ENCODE measurements around the gene DCLK1. TPM values are rescaled to one million over a fixed set of nuclear protein-coding genes. Genes with fewer than 3 reads are reported as not detected.

The DCLK1 gene
- total and polyA plus RNA-seq, 2 experiments from 2014 or later: 0.48 to 0.65 TPM

DNA sequence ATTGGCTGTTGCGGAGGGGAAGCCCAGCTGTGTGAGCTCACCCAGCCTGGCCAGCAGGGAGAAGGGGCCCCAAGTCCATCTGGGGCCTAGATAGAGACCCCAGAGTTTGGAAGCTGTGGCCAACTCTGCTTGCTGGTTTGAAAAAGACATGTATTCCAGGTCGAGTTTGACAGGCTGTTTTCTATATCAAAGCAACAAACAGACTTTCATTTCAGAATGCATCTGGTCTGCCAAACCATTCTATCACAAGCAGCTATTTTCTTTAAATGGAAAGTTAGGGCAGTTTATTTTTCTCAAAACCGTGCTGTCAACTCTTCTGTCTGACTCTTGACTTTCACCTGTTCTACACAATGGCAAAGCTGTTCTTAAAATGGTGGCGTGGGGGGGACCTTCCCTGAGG lies 185.8 kb downstream of the DCLK1 start:
- TF ChIP-seq EZH2 (IDR thresholded peaks at IDR 0.05; ENCODE audit: insufficient read depth, poor library complexity, severe bottlenecking): no peak
- TF ChIP-seq EZH2phosphoT487 (IDR thresholded peaks at IDR 0.05; ENCODE audit: insufficient read depth, low read depth): no peak
- no peak overlapping the region for H3K27ac ChIP-seq
- no peaks in the 10 kb centered on the region for H3K4me1 ChIP-seq (ENCODE audit: insufficient read depth)
- H3K9ac ChIP-seq: no peak overlapping the region
- H3K79me2 ChIP-seq (ENCODE audit: insufficient read depth): no peaks in the 10 kb centered on the region
- 82 to 87% methylated on average over 4 of the region's 4 CpGs for WGBS, 2 experiments (ENCODE audit: low coverage in 1 of 2, low lambda C conversion rate in 2 of 2, missing lambda C conversion rate in 2 of 2)
- no peak overlapping the region for H3K4me3 ChIP-seq
- DNase-seq: no peak
- no peaks in the 10 kb centered on the region for H3F3A ChIP-seq (ENCODE audit: insufficient read depth)
- H2AFZ ChIP-seq: no peak overlapping the region
- H3K9me3 ChIP-seq (ENCODE audit: low read depth): no peaks in the 10 kb centered on the region
- H3K4me2 ChIP-seq (ENCODE audit: unreplicated experiment): no peak overlapping the region
- H3K9me2 ChIP-seq (ENCODE audit: insufficient read depth): no peaks in the 10 kb centered on the region
- in situ Hi-C loops (cut with MboI): no loop called here
- no peaks in the 10 kb centered on the region for H3K36me3 ChIP-seq (ENCODE audit: low read depth)
- no peaks in the 10 kb centered on the region for H4K20me1 ChIP-seq (ENCODE audit: insufficient read depth)
- H3K27me3 ChIP-seq (replicated peaks; ENCODE audit: insufficient read depth): no peaks in the 10 kb centered on the region

GRCh38 chr13:35941374-35941773 lies 189.8 kb downstream of the DCLK1 start:
- 89 to 95% methylated on average over 10 of the region's 10 CpGs for WGBS, 2 experiments (ENCODE audit: low coverage in 1 of 2, low lambda C conversion rate in 2 of 2, missing lambda C conversion rate in 2 of 2)
- in situ Hi-C loops (cut with MboI): no loop called here
- H3K4me2 ChIP-seq (ENCODE audit: unreplicated experiment): no peak overlapping the region

GRCh38 chr13:35940734-35941133 lies 190.4 kb downstream of the DCLK1 start:
- Histone ChIP-seq H3K4me3 (no peak overlapping the region), H3K27ac (no peak overlapping the region), H3K9me2 (ENCODE audit: insufficient read depth) (no peaks in the 10 kb centered on the region), H4K20me1 (ENCODE audit: insufficient read depth) (no peaks in the 10 kb centered on the region), H2AFZ (no peak overlapping the region), H3K9me3 (ENCODE audit: low read depth) (no peaks in the 10 kb centered on the region), H3K36me3 (ENCODE audit: low read depth) (no peaks in the 10 kb centered on the region), H3K4me1 (ENCODE audit: insufficient read depth) (no peaks in the 10 kb centered on the region), H3K27me3 (replicated peaks; ENCODE audit: insufficient read depth) (no peaks in the 10 kb centered on the region), H3K4me2 (ENCODE audit: unreplicated experiment) (no peak overlapping the region), H3K79me2 (ENCODE audit: insufficient read depth) (no peaks in the 10 kb centered on the region), H3F3A (ENCODE audit: insufficient read depth) (no peaks in the 10 kb centered on the region), H3K9ac (no peak overlapping the region)
- WGBS, 2 experiments (ENCODE audit: low coverage in 1 of 2, low lambda C conversion rate in 2 of 2, missing lambda C conversion rate in 2 of 2): 24 to 26% methylated on average over 4 of the region's 4 CpGs
- in situ Hi-C loops (cut with MboI): no loop called here
- TF ChIP-seq EZH2phosphoT487 (IDR thresholded peaks at IDR 0.05; ENCODE audit: insufficient read depth, low read depth) (no peak), EZH2 (IDR thresholded peaks at IDR 0.05; ENCODE audit: insufficient read depth, poor library complexity, severe bottlenecking) (no peak)
- no peak for DNase-seq

More at GRCh38 chr13:35941374-35941773, 189.8 kb downstream of the DCLK1 start:
- H3K9me3 ChIP-seq (ENCODE audit: low read depth): no peaks in the 10 kb centered on the region
- no peaks in the 10 kb centered on the region for H3K79me2 ChIP-seq (ENCODE audit: insufficient read depth)
- no peaks in the 10 kb centered on the region for H3K27me3 ChIP-seq (replicated peaks; ENCODE audit: insufficient read depth)
- H3K4me1 ChIP-seq (ENCODE audit: insufficient read depth): no peaks in the 10 kb centered on the region
- no peak overlapping the region for H2AFZ ChIP-seq
- H3F3A ChIP-seq (ENCODE audit: insufficient read depth): no peaks in the 10 kb centered on the region
- no peak overlapping the region for H3K27ac ChIP-seq
- DNase-seq: no peak
- no peaks in the 10 kb centered on the region for H4K20me1 ChIP-seq (ENCODE audit: insufficient read depth)
- H3K36me3 ChIP-seq (ENCODE audit: low read depth): no peaks in the 10 kb centered on the region
- TF ChIP-seq EZH2 (IDR thresholded peaks at IDR 0.05; ENCODE audit: insufficient read depth, poor library complexity, severe bottlenecking): no peak
- TF ChIP-seq EZH2phosphoT487 (IDR thresholded peaks at IDR 0.05; ENCODE audit: insufficient read depth, low read depth): no peak
- H3K9me2 ChIP-seq (ENCODE audit: insufficient read depth): no peaks in the 10 kb centered on the region
- H3K4me3 ChIP-seq: no peak overlapping the region
- no peak overlapping the region for H3K9ac ChIP-seq

GRCh38 chr13:35936246-35936978 lies 194.8 kb downstream of the DCLK1 start:
- Histone ChIP-seq H2AFZ (no peak overlapping the region), H3K9me3 (ENCODE audit: low read depth) (no peaks in the 10 kb centered on the region), H3K27me3 (replicated peaks; ENCODE audit: insufficient read depth) (no peaks in the 10 kb centered on the region), H3K4me1 (ENCODE audit: insufficient read depth) (no peaks in the 10 kb centered on the region), H3K9me2 (ENCODE audit: insufficient read depth) (no peaks in the 10 kb centered on the region), H4K20me1 (ENCODE audit: insufficient read depth) (no peaks in the 10 kb centered on the region), H3K4me2 (ENCODE audit: unreplicated experiment) (no peak overlapping the region), H3K27ac (no peak overlapping the region), H3F3A (ENCODE audit: insufficient read depth) (no peaks in the 10 kb centered on the region), H3K4me3 (no peak overlapping the region), H3K79me2 (ENCODE audit: insufficient read depth) (no peaks in the 10 kb centered on the region), H3K36me3 (ENCODE audit: low read depth) (no peaks in the 10 kb centered on the region), H3K9ac (no peak overlapping the region)
- no peak for DNase-seq
- in situ Hi-C loops (cut with MboI): no loop called here
- TF ChIP-seq EZH2 (IDR thresholded peaks at IDR 0.05; ENCODE audit: insufficient read depth, poor library complexity, severe bottlenecking): no peak
- no peak for TF ChIP-seq EZH2phosphoT487 (IDR thresholded peaks at IDR 0.05; ENCODE audit: insufficient read depth, low read depth)
- 40 to 48% methylated on average over 3 of the region's 3 CpGs for WGBS, 2 experiments (ENCODE audit: low coverage in 1 of 2, low lambda C conversion rate in 2 of 2, missing lambda C conversion rate in 2 of 2)
